ENCODE results near the gene SP4. TPM values are rescaled to one million over a fixed set of nuclear protein-coding genes. Genes with fewer than 3 reads are reported as not detected.

SP4 gene
- total and polyA plus RNA-seq, 2 donors (not counting 1 experiment from before 2014, with no cell fraction given): 7.1 to 42.4 TPM

GRCh38 chr7:21425290-21425689, 2.6 kb upstream of the SP4 start:
- intact Hi-C loops (cut with micrococcal nuclease): loop anchor here (5.0 kb wide), 5 partner anchors 1208 to 1757 kb away; partner anchors contain the start of genes MACC1, NUP42 and POLR1F
- Histone ChIP-seq H4K20me1 (ENCODE audit: control insufficient read depth, insufficient read depth, low read length, poor library complexity, severe bottlenecking) (peaks cover 4% of the 10 kb centered on the region), H3K9ac (ENCODE audit: low read length) (no peak overlapping the region), H2AFZ (ENCODE audit: insufficient read depth, low read depth, low read length, poor library complexity, severe bottlenecking) (no peak overlapping the region), H3K27me3 (replicated peaks in 1 of 4; ENCODE audit: control extremely low read depth in 1 of 4, control insufficient read depth in 3 of 4, insufficient read depth in 4 of 4, low read length in 3 of 4) (no peaks in the 10 kb centered on the region), H3K27ac (ENCODE audit: low read length in 2 of 2) (no peak overlapping the region), H3K36me3 (replicated peaks in 1 of 2; ENCODE audit: control extremely low read depth in 1 of 2, control insufficient read depth in 1 of 2, extremely low read depth in 1 of 2, insufficient read depth in 2 of 2, low read length in 1 of 2) (peaks cover 0 to 11% of the 10 kb centered on the region in 2 experiments), H3K9me3 (ENCODE audit: control extremely low read depth in 1 of 3, control insufficient read depth in 2 of 3, insufficient read depth in 1 of 3, low read length in 2 of 3) (no peaks in the 10 kb centered on the region), H3K79me2 (ENCODE audit: control insufficient read depth, insufficient read depth, low read length) (peaks cover 20% of the 10 kb centered on the region), H3K4me3 (ENCODE audit: control extremely low read depth in 1 of 5, extremely low read depth in 1 of 5, insufficient read depth in 1 of 5, low read depth in 2 of 5, low read length in 4 of 5) (no peak overlapping the region), H3K4me1 (ENCODE audit: control insufficient read depth in 2 of 2, insufficient read depth in 2 of 2, low read length in 2 of 2) (peaks cover 23 to 28% of the 10 kb centered on the region in 2 donors), H3K4me2 (replicated peaks; ENCODE audit: low read depth, low read length, poor library complexity, severe bottlenecking) (no peak overlapping the region)
- CTCF ChIA-PET: interaction anchor here (2.4 kb wide), 1 partner anchor 73 kb away, joined by 15 read pairs; no protein-coding TSS in a partner anchor
- TF ChIP-seq EZH2 (IDR thresholded peaks at IDR 0.05; ENCODE audit: borderline replicate concordance, insufficient read depth, low read depth, low read length, poor library complexity, severe bottlenecking) (no peak), CTCF (IDR thresholded peaks at IDR 0.05) (no peak)
- Mint-ChIP-seq H3K27me3 (no peaks in the 10 kb centered on the region), H3K9me3 (ENCODE audit: insufficient read depth) (no peaks in the 10 kb centered on the region), H3K4me1 (peaks cover 30% of the 10 kb centered on the region), H3K4me3 (no peak overlapping the region), H3K27ac (no peak overlapping the region)
- POLR2A ChIA-PET: interaction anchor here (0.7 kb wide), 1 partner anchor 91 kb away, joined by 5 read pairs; no protein-coding TSS in a partner anchor
- no peak for ATAC-seq (ENCODE audit: low read depth)
- no peak for DNase-seq
- WGBS (ENCODE audit: insufficient coverage): 99% methylated on average over 7 of the region's 10 CpGs

Data from B cell (primary cell).